ENCODE measurements around the gene BTBD16.

- TF ChIP-seq POLR2AphosphoS5 (IDR thresholded peaks at IDR 0.05) (peak in 2 of 3 donors; percentile 21 to 23), EP300 (IDR thresholded peaks at IDR 0.05; ENCODE audit: low read depth) (no peak), POLR2A (IDR thresholded peaks at IDR 0.05) (no peak)
- TF ChIP-seq, protein P1, sequence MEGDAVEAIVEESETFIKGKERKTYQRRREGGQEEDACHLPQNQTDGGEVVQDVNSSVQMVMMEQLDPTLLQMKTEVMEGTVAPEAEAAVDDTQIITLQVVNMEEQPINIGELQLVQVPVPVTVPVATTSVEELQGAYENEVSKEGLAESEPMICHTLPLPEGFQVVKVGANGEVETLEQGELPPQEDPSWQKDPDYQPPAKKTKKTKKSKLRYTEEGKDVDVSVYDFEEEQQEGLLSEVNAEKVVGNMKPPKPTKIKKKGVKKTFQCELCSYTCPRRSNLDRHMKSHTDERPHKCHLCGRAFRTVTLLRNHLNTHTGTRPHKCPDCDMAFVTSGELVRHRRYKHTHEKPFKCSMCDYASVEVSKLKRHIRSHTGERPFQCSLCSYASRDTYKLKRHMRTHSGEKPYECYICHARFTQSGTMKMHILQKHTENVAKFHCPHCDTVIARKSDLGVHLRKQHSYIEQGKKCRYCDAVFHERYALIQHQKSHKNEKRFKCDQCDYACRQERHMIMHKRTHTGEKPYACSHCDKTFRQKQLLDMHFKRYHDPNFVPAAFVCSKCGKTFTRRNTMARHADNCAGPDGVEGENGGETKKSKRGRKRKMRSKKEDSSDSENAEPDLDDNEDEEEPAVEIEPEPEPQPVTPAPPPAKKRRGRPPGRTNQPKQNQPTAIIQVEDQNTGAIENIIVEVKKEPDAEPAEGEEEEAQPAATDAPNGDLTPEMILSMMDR (IDR thresholded peaks at IDR 0.05), result no peak
These were observed 73.7 kb downstream of the BTBD16 start for GRCh38 chr10:122344741-122345258.

Measured in transverse colon (tissue), 4 donors.